Measurements from ENCODE around the gene TDRD9.

TDRD9 gene

DNA sequence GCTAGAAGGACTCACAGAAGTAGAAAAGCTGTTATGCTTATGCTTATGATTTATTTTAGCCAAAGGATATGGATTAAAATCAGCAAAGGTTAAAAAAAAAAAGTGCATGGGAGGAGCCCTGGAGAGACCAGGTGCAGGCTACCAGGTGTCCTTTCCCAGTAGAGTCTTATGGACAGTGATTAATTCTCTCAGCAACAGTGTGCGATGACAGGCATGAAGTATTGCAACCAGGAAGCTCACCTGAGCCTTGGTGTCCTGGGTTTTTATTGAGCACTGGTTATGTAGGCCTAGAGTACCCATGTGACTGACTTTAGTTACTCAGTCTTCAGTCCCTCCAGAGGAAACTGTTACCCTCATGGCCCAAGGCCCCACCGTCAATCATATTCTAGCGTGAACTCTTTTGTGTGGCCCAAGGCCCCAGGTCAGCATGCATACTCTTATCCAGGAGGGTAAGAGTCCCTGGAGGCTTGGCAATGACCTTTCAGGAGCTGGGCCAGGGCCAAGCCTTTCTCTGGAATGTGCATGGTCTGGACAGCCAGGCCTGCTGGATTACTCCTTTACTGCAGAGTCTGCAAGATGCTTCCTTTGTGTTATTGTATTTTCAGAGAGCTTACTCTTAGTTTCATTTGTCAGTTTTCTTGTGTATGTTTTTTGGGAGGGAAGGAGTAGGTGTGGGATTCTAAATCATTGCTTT lies 83.7 kb downstream of the TDRD9 start:
- POLR2A ChIA-PET, result no interaction called here
- CTCF ChIA-PET, result no interaction called here
- no peak for DNase-seq (ENCODE audit: extremely low spot score)
- TF ChIP-seq, protein P1, sequence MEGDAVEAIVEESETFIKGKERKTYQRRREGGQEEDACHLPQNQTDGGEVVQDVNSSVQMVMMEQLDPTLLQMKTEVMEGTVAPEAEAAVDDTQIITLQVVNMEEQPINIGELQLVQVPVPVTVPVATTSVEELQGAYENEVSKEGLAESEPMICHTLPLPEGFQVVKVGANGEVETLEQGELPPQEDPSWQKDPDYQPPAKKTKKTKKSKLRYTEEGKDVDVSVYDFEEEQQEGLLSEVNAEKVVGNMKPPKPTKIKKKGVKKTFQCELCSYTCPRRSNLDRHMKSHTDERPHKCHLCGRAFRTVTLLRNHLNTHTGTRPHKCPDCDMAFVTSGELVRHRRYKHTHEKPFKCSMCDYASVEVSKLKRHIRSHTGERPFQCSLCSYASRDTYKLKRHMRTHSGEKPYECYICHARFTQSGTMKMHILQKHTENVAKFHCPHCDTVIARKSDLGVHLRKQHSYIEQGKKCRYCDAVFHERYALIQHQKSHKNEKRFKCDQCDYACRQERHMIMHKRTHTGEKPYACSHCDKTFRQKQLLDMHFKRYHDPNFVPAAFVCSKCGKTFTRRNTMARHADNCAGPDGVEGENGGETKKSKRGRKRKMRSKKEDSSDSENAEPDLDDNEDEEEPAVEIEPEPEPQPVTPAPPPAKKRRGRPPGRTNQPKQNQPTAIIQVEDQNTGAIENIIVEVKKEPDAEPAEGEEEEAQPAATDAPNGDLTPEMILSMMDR (IDR thresholded peaks at IDR 0.05; ENCODE audit: control extremely low read depth, extremely low read depth, low read depth, missing control alignments), result no peak

DNA sequence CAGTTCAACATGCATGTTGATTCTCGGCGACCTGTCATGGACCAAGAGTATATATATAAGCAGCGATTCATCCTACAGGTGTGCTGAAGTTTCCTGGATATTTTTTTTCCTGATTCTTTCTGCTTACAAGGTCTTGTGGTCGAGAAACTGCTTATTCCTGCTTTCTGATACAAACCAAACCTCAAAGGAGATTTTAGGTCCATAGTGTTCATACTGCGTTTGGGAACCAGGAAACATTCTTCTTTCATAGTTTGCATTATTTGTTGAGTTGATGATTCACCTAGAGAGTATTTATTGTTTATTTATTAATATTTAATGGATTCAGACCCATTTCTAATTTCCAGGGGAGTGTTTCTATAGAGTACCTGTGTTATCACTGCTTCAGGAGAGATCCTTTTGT lies 86.5 kb downstream of the TDRD9 start:
- no peak for DNase-seq (ENCODE audit: extremely low spot score)
- TF ChIP-seq, protein P1 (IDR thresholded peaks at IDR 0.05; ENCODE audit: control extremely low read depth, extremely low read depth, low read depth, missing control alignments), result no peak
- ChIA-PET CTCF (no interaction called here), POLR2A (no interaction called here)

DNA sequence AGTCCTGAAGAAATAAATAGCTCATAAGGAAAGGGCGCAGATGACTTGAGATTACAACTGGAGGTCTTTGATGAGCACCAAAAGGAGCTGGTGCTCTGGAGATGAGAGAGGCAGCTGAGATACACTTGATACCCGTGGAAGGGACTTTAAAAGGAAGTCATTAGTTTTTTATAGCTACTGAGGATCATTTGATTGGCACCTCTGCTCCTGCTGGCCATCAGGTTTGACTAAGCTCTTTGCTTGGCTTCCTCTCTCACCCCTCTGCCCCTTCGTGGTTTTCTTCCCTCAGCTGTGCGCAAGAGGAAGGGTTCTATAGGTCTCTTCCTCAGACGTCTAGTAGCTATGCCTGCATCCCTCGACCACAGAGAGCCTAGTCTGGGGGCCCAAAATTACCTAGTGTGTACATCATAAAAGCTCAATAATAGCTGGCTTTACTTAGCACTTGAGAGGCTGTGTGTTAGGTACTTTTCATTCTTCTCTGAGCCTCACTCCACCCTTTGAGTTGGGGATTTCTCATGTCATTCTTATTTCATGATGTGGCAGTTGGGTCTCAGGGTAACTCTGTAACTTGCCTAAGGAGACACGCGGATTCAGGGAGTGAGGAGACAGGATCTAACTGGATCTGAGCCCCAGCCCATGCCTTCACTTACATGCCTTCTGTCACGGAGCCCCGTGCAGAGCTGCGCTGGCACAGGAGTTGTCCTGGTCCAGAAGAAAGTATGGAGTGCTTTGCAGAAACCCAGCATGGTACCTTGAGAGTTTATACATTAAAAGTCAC lies 88.8 kb downstream of the TDRD9 start:
- TF ChIP-seq, protein P1 (IDR thresholded peaks at IDR 0.05; ENCODE audit: control extremely low read depth, extremely low read depth, low read depth, missing control alignments), result no peak
- no peak for DNase-seq (ENCODE audit: extremely low spot score)
- POLR2A ChIA-PET, result no interaction called here
- CTCF ChIA-PET, result interaction anchor here (1.0 to 1.3 kb wide), 5 partner anchors 8 to 77 kb away, joined by 3 to 6 read pairs (median 3); no protein-coding TSS in a partner anchor

DNA sequence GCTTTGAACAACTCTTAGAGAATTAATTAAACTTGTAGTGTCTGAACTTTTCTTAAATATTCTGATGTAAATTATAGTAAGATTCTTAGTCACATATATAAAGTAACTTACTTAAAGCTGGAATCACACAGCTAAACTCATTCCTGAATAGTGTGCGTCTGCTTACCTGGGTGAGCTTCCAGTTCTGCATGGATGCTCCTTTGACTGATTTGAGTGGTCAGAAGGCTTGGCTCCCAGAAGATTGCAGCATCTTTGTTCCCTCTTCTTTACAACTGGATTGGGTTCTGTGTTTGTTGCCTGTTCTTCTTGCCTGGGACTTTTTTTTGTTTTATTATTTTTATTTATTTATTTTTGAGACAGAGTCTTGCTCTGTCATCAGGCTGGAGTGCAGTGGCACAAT lies 90.8 kb downstream of the TDRD9 start:
- CTCF ChIA-PET, result interaction anchor here (1.4 kb wide), 1 partner anchor 8 kb away, joined by 3 read pairs; no protein-coding TSS in a partner anchor

DNA sequence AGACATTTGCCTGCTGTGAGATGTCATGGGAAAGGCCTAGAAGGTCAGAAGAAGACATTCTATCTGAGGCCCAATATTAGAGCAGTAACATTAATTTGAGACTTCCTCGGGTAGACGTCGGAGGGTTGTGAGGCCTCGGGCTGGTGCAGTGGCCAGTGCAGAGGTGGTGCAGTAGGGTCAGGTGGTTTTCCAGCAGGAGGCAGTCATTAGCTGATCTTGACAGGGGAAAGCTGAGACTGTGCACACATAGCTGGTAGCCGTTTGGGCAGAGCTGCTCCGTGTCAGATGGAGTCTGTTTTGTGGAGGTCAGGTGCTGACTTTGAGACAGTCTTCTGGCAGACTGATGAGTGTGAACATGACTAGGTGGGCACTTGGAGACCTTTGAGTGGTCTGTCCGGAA lies 91.5 kb downstream of the TDRD9 start:
- POLR2A ChIA-PET, result no interaction called here
- no peak for DNase-seq (ENCODE audit: extremely low spot score)
- CTCF ChIA-PET, result no interaction called here

More for the DNA sequence above, 90.8 kb downstream of the TDRD9 start:
- POLR2A ChIA-PET, result no interaction called here
- TF ChIP-seq, protein P1 (IDR thresholded peaks at IDR 0.05; ENCODE audit: control extremely low read depth, extremely low read depth, low read depth, missing control alignments), result no peak
- DNase-seq (ENCODE audit: extremely low spot score), result no peak

DNA sequence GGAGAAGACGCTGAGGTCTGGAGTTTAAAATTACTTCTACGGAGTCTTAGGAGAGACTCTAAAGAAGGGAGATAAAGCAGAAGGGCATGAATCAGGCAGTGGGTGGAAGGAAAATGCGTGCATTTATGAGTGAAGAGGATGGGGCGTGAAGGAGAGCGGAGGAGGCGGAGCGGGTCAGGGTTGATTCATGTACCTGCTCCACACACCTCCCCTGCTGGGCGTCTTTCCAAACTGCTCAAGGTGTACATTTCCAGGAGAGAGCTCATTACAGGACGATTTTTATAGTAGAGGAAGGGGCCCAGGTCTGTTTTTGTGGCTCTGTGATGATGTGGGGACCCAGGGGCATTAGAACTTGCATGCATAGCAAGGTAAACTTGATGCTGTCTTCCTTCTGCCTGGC lies 92.2 kb downstream of the TDRD9 start:
- POLR2A ChIA-PET, result no interaction called here
- no peak for DNase-seq (ENCODE audit: extremely low spot score)
- TF ChIP-seq, protein P1 (IDR thresholded peaks at IDR 0.05; ENCODE audit: control extremely low read depth, extremely low read depth, low read depth, missing control alignments), result no peak
- CTCF ChIA-PET, result interaction anchor here (0.6 kb wide), 1 partner anchor 57 kb away, joined by 3 read pairs; no protein-coding TSS in a partner anchor

More for the DNA sequence above, 91.5 kb downstream of the TDRD9 start:
- TF ChIP-seq, protein P1 (IDR thresholded peaks at IDR 0.05; ENCODE audit: control extremely low read depth, extremely low read depth, low read depth, missing control alignments), result no peak

Measured in GM10248 (cell line).